Stimulated activated CD4-positive, alpha-beta T cell treated with anti-CD3 and anti-CD28 coated beads, Interleukin-4, amount 100 ng/mL, for 24 hours (primary cell): ENCODE results near the gene NUDT4.
A peak's percentile ranks its signal among the peaks of the same experiment; 100 is the strongest.
"Not testable (repeated sequence)": the region's sequence is repeated elsewhere in the genome, so short reads cannot be mapped to it uniquely, and the experiment has no call there.

Experiments used
- DNase-seq: peaks from one replicate; pipeline ENCODE4 v3.0.0-alpha.2; 2020

Gene NUDT4

GRCh38 chr12:93368766-93369165 is 9.0 kb upstream of the NUDT4 start:
- no peak for DNase-seq

- DNase-seq = no peak
Measured at GRCh38 chr12:93369505-93369904, 8.2 kb upstream of the NUDT4 start.

GRCh38 chr12:93370947-93371346 is 6.8 kb upstream of the NUDT4 start:
- no peak for DNase-seq

- no peak for DNase-seq
Measured at GRCh38 chr12:93373961-93374656, 3.6 kb upstream of the NUDT4 start.

GRCh38 chr12:93375906-93376305 is 1.8 kb upstream of the NUDT4 start:
- no peak for DNase-seq

- no peak for DNase-seq
Measured at GRCh38 chr12:93376436-93377251, 1.1 kb upstream of the NUDT4 start.

GRCh38 chr12:93378196-93378997 is 672 bp downstream of the NUDT4 start:
- DNase-seq = peak; percentile 68

GRCh38 chr12:93378998-93379325 is 1.2 kb downstream of the NUDT4 start:
- DNase-seq = no peak

GRCh38 chr12:93379326-93379980 is 1.7 kb downstream of the NUDT4 start:
- no peak for DNase-seq

- no peak for DNase-seq
Measured at GRCh38 chr12:93379981-93380361, 2.2 kb downstream of the NUDT4 start.

GRCh38 chr12:93380480-93381121 is 2.9 kb downstream of the NUDT4 start:
- no peak for DNase-seq

- DNase-seq = no peak
Measured at GRCh38 chr12:93381161-93381975, 3.6 kb downstream of the NUDT4 start.

- DNase-seq = not testable (repeated sequence)
Measured at GRCh38 chr12:93381976-93382437, 4.3 kb downstream of the NUDT4 start.

GRCh38 chr12:93387780-93388179 is 10.1 kb downstream of the NUDT4 start:
- DNase-seq = peak; percentile 79

GRCh38 chr12:93390031-93390430 is 12.3 kb downstream of the NUDT4 start:
- DNase-seq = no peak

- no peak for DNase-seq
Measured at GRCh38 chr12:93390549-93391297, 13.0 kb downstream of the NUDT4 start.

- DNase-seq = no peak
Measured at GRCh38 chr12:93393425-93393824, 15.7 kb downstream of the NUDT4 start.

GRCh38 chr12:93397412-93397811 is 19.7 kb downstream of the NUDT4 start:
- no peak for DNase-seq

- DNase-seq = not testable (repeated sequence)
Measured at GRCh38 chr12:93399183-93399863, 21.6 kb downstream of the NUDT4 start.
